Activated naive CD4-positive, alpha-beta T cell treated with anti-CD3 and anti-CD28 coated beads, Interleukin-2, amount 50 U/mL, for 24 hours (primary cell): Measurements from ENCODE around the gene JUN.

ENCODE experiments used
- H3K27ac Mint-ChIP-seq: one replicate; pipeline ENCODE4 v1.8.0; 2021; ENCODE audit warnings: mild to moderate bottlenecking, mixed read lengths
- H3K27me3 Mint-ChIP-seq: one replicate; pipeline ENCODE4 v1.8.0; 2021; ENCODE audit warnings: mixed read lengths
- H3K36me3 Mint-ChIP-seq: one replicate; pipeline ENCODE4 v1.8.0; 2021; ENCODE audit warnings: mixed read lengths
- H3K4me1 Mint-ChIP-seq: one replicate; pipeline ENCODE4 v1.8.0; 2021; ENCODE audit warnings: mixed read lengths
- H3K4me3 Mint-ChIP-seq: one replicate; pipeline ENCODE4 v1.8.0; 2021; ENCODE audit warnings: mild to moderate bottlenecking, mixed read lengths
- H3K9me3 Mint-ChIP-seq: one replicate; pipeline ENCODE4 v1.8.0; 2021; ENCODE audit warnings: mixed read lengths

The JUN gene

GRCh38 chr1:58732087-58732775 is 51.6 kb downstream of the JUN start:
- no peaks in the 10 kb centered on the region for H3K9me3 Mint-ChIP-seq
- no peaks in the 10 kb centered on the region for H3K4me1 Mint-ChIP-seq
- no peak overlapping the region for H3K4me3 Mint-ChIP-seq

More at GRCh38 chr1:58732087-58732775, 51.6 kb downstream of the JUN start:
- H3K36me3 Mint-ChIP-seq, result no peaks in the 10 kb centered on the region
- no peaks in the 10 kb centered on the region for H3K27me3 Mint-ChIP-seq
- H3K27ac Mint-ChIP-seq, result no peak overlapping the region
